Left ventricle myocardium inferior (tissue), 1 donor: ENCODE measurements around the gene ZNF646. TPM values are rescaled to one million over a fixed set of nuclear protein-coding genes. Genes with fewer than 3 reads are reported as not detected.

Experiments
- DNase-seq: peaks from one replicate; pipeline ENCODE4 v3.0.0-alpha.2; 2020
- H3K27ac ChIP-seq: fragments of 200-600 bp; replicated peaks from 2 replicates; pipeline ENCODE4 v1.8.0; 2021
- H3K27me3 ChIP-seq: fragments of 200-600 bp; 2 replicates; pipeline ENCODE4 v1.8.0; 2021; ENCODE audit warnings: low read depth
- H3K36me3 ChIP-seq: fragments of 200-600 bp; 2 replicates; pipeline ENCODE4 v1.8.0; 2021
- H3K4me1 ChIP-seq: fragments of 200-600 bp; 2 replicates; pipeline ENCODE4 v1.8.0; 2021
- H3K4me3 ChIP-seq: fragments of 200-600 bp; 2 replicates; pipeline ENCODE4 v1.8.0; 2021; ENCODE audit warnings: mild to moderate bottlenecking, moderate library complexity
- H3K9me3 ChIP-seq: fragments of 200-600 bp; replicated peaks from 2 replicates; pipeline ENCODE4 v1.8.0; 2021
- intact Hi-C: fragments of 100-400 bp; cut with micrococcal nuclease; formaldehyde crosslinking; loops from one replicate; pipeline ENCODE4 v1.11.0; 2022
- total RNA-seq: library from RNA; stranded (reverse); fragmentation: NEBNext Ultra II Directional; extraction: Animal tissue kit (Norgen Biotek cat#: 25700); gene quantifications from one replicate; pipeline ENCODE4 v1.2.1, GENCODE V29; 2021
- TF ChIP-seq, protein P1 (sequence below): fragments of 200-600 bp; IDR thresholded peaks from 2 replicates; pipeline ENCODE4 v1.8.0; 2021; ENCODE audit warnings: antibody characterized with exemption, mild to moderate bottlenecking, borderline replicate concordance
- donor health status: DM: no; HTN: yes; CAD: no; lungs with severe emphysema.

The ZNF646 gene
- total RNA-seq, 1 donor from 2014 or later: 9.6 TPM

DNA sequence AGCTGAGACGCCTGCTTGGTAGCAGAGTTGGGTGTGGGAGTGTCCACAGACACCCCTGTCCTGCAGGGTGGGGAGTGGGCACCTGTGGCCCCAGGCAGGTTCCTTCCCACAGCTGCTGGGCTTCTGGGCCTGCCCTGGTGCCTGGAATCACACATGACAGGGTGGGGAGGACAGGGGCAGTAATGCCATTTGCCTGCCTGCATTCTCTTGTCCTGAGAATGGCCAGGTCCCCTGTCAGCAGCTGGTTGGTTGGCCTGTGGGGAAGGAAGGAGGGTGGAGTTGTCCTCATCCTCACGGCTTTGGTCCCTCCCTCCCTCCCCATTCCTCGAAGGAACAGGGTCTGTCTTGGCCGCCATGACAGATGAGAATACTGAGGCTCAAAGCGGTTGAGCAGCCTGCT lies 9.3 kb downstream of the ZNF646 start:
- Histone ChIP-seq H3K4me3 (no peak overlapping the region), H3K9me3 (no peaks in the 10 kb centered on the region), H3K27ac (no peak overlapping the region), H3K36me3 (peaks cover 81% of the 10 kb centered on the region), H3K4me1 (peaks cover 20% of the 10 kb centered on the region), H3K27me3 (no peaks in the 10 kb centered on the region)
- no peak for DNase-seq
- intact Hi-C loops: no loop called here
- TF ChIP-seq, protein P1, sequence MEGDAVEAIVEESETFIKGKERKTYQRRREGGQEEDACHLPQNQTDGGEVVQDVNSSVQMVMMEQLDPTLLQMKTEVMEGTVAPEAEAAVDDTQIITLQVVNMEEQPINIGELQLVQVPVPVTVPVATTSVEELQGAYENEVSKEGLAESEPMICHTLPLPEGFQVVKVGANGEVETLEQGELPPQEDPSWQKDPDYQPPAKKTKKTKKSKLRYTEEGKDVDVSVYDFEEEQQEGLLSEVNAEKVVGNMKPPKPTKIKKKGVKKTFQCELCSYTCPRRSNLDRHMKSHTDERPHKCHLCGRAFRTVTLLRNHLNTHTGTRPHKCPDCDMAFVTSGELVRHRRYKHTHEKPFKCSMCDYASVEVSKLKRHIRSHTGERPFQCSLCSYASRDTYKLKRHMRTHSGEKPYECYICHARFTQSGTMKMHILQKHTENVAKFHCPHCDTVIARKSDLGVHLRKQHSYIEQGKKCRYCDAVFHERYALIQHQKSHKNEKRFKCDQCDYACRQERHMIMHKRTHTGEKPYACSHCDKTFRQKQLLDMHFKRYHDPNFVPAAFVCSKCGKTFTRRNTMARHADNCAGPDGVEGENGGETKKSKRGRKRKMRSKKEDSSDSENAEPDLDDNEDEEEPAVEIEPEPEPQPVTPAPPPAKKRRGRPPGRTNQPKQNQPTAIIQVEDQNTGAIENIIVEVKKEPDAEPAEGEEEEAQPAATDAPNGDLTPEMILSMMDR: no peak

DNA sequence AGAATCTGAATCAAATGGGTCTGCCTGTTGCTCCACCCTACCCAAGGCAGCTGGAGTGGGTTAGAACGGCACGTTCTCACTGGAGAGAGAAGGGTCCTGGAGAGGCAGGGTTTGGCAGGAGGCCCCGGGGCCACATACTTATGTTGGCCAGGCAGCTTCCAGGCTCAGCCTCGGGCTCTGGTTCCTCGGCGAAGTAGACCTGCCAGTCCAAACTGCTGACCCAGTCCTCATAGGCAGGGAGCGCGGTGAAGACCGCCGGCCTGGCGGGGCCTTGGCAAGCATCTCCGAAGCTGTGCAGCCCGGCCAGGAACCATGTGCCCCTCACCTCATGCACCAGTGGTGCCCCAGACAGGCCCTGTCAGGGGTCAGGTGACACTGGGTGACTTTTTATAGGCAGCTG lies 9.8 kb downstream of the ZNF646 start:
- H3K27ac ChIP-seq: no peak overlapping the region
- H3K36me3 ChIP-seq: peaks cover 81% of the 10 kb centered on the region
- no peak for DNase-seq
- H3K27me3 ChIP-seq: no peaks in the 10 kb centered on the region
- H3K4me3 ChIP-seq: no peak overlapping the region
- TF ChIP-seq, protein P1: no peak
- H3K4me1 ChIP-seq: peaks cover 20% of the 10 kb centered on the region
- intact Hi-C loops: no loop called here
- H3K9me3 ChIP-seq: no peaks in the 10 kb centered on the region

DNA sequence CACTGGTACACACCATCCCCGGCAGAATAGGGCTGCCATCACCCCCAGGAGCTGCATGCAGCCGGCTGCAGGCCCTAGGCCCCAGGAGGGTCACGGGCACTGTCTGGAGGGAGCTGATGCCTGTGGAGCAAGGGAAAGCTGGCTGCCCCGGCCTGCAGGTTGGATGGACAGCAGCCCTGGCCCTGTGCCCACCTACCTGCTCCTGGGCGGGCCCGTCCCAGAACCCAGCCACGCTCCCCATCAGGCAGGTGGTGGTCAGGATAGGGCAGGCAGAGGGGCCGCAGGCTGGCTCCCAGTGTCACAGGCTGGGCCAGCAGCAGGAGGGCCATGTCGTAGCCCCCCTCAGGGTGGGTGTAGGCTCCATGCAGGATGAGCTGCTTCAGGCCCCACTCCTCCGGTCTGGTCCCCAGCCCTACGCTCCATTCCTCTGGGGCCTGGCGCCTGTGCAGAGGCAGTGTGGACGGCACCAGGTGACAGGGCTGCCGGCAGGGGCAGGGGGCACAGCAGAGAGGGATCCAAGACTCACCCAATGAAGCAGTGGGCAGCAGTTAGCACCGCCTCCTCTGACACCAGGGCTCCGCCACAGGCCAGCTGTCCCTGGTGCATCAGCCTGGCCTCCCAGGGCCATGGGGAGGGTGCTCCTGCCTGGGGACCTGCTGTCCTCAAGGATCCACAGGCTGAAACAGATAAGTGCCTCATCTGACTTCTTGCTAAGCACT lies 10.5 kb downstream of the ZNF646 start:
- Histone ChIP-seq H3K27me3 (no peaks in the 10 kb centered on the region), H3K27ac (no peak overlapping the region), H3K36me3 (peaks cover 80% of the 10 kb centered on the region), H3K4me1 (peaks cover 20% of the 10 kb centered on the region), H3K4me3 (no peak overlapping the region), H3K9me3 (no peaks in the 10 kb centered on the region)
- TF ChIP-seq, protein P1: no peak
- DNase-seq: no peak
- intact Hi-C loops: no loop called here

DNA sequence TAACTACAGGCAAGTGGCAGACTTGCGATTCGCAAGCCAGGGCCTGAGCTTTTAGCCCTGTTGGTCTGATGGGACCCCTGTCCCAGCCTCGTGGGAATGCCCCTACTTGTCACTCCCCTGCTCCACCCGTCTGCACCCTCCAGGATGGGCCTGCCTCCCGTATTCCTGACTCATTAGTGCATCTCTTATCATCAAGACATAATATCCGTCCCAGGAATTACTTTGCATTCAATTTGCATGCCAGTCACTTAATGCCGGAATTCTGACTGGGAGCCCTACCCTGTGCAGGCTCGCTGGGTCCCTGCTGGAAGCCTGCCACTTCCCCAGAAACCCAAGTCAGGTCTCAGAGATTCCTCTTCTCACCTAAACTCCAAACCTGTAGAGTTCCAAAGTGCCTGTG lies 11.2 kb downstream of the ZNF646 start:
- Histone ChIP-seq H3K9me3 (no peaks in the 10 kb centered on the region), H3K27ac (no peak overlapping the region), H3K36me3 (peaks cover 76% of the 10 kb centered on the region), H3K4me1 (peaks cover 20% of the 10 kb centered on the region), H3K4me3 (no peak overlapping the region), H3K27me3 (no peaks in the 10 kb centered on the region)
- TF ChIP-seq, protein P1: no peak
- no peak for DNase-seq
- intact Hi-C loops: no loop called here

DNA sequence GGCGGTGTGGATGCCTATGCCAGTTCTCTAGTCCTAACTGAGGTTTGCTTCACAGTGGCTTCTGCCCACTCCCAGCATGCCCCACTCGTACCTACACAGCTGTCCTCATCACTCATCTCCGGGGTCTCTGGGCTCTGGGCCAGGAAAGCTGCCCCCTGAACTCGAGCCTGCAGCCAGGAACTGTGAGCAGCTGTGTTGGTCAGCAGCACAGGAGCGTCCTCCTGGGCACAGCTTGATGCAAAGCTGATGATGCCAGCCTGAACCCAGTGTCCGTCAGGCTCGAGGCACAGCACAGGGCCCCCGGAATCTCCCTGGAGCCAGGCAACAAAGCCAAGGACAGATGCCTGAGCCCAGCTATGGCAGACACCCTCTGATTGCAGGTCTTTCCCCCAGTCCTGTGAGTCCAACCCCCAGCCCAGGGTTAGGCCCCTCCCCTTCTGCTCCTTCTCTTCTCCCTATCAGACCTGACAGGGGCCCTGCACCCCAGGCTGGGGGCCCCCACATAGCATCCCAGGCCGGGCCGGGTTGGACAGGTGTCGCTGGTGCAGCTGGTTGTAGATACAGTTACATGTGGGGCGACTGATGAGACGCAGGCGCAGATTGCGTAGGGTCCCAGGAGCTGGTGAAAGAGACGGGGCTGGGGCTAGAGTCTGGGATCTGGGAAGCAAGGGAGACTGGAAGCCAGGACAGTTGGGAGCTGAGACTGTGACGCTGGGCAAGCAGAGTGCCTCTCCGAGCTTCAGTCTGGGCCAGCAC lies 11.8 kb downstream of the ZNF646 start:
- DNase-seq: no peak
- intact Hi-C loops: no loop called here
- Histone ChIP-seq H3K27me3 (no peaks in the 10 kb centered on the region), H3K36me3 (peaks cover 76% of the 10 kb centered on the region), H3K9me3 (no peaks in the 10 kb centered on the region), H3K27ac (no peak overlapping the region), H3K4me1 (peaks cover 20% of the 10 kb centered on the region), H3K4me3 (no peak overlapping the region)
- TF ChIP-seq, protein P1: no peak
